K562 (cell line): ENCODE measurements around the gene CHST15. TPM values are rescaled to one million over a fixed set of nuclear protein-coding genes. Genes with fewer than 3 reads are reported as not detected.
A peak's percentile ranks its signal among the peaks of the same experiment; 100 is the strongest.

Experiments
- AFF1 ChIP-seq, 2 experiments: fragments of 450-650 bp; IDR thresholded peaks; 2 replicates each; pipeline ENCODE4 v1.6.1; 2018; ENCODE audit warnings: mild to moderate bottlenecking in 2 of 2, low read depth in 1 of 2; ENCODE audit not compliant: partially characterized antibody in 2 of 2
- CBFA2T2 ChIP-seq: fragments of 450-650 bp; conservative IDR thresholded peaks from 2 replicates; pipeline ENCODE4 v1.6.1; 2017; ENCODE audit warnings: mild to moderate bottlenecking
- CLOCK ChIP-seq: fragments of 250-450 bp; sonication (Bioruptor Pico); IDR thresholded peaks from 2 replicates; pipeline ENCODE4 v1.4.0; 2020; ENCODE audit warnings: mild to moderate bottlenecking, moderate library complexity, borderline replicate concordance
- CTCF ChIP-seq, 3 experiments: IDR thresholded peaks in 2 of 3; conservative IDR thresholded peaks in 1 of 3; 2 replicates each; pipeline ENCODE4 v1.5.1; 2011 to 2012; ENCODE audit warnings: low read length in 3 of 3, mild to moderate bottlenecking in 3 of 3, control low read depth in 2 of 3, improper control_type of control experiment in 1 of 3, inconsistent platforms in 1 of 3, low read depth in 1 of 3, mixed read lengths in 1 of 3, moderate library complexity in 1 of 3; ENCODE audit not compliant: insufficient read depth in 2 of 3
- E4F1 ChIP-seq: fragments of 250-450 bp; sonication (Bioruptor Pico); IDR thresholded peaks from 2 replicates; pipeline ENCODE4 v1.5.0; 2021; ENCODE audit warnings: mild to moderate bottlenecking, borderline replicate concordance
- NR2F6 ChIP-seq: fragments of 450-650 bp; formaldehyde crosslinking; IDR thresholded peaks from 2 replicates; pipeline ENCODE4 v1.4.0; 2020; ENCODE audit warnings: mild to moderate bottlenecking
- RAD21 ChIP-seq, 2 experiments: fragments of 250-450 bp in 1 of 2; fragments of 450-650 bp in 1 of 2; sonication (Bioruptor Pico) in 1 of 2; formaldehyde crosslinking in 1 of 2; IDR thresholded peaks in 1 of 2; conservative IDR thresholded peaks in 1 of 2; 2 replicates each; pipeline versions ENCODE4 v1.4.0 to v1.8.0; 2020 to 2022; ENCODE audit warnings: mild to moderate bottlenecking in 2 of 2, moderate library complexity in 1 of 2
- ZNF778 ChIP-seq: fragments of 450-650 bp; formaldehyde crosslinking; IDR thresholded peaks from 2 replicates; pipeline ENCODE4 v1.4.0; 2020; ENCODE audit warnings: mild to moderate bottlenecking, moderate library complexity
- polyA plus RNA-seq, 8 experiments: library from polyadenylated mRNA; depleted of rRNA in 4 of 8; stranded (reverse) in 5 of 8; unstranded in 3 of 8; fragments of >200 nt; fragmentation: Nextera tagmentation in 2 of 8; fragmentation: Illumina TruSeq in 1 of 8; extraction: Ambion mirVana in 2 of 8; extraction: Trizol in 1 of 8; gene quantifications; 2 replicates each; pipeline versions ENCODE4 v1.2.1 to v1.2.3, GENCODE V29; 2011 to 2014; ENCODE audit warnings: inconsistent platforms in 1 of 8, missing spikeins in 1 of 8
- total RNA-seq, 7 experiments: library from RNA; depleted of rRNA in 6 of 7; stranded (reverse); fragments of >200 nt in 6 of 7; fragmentation: Illumina TruSeq in 2 of 7; extraction: Trizol in 2 of 7; gene quantifications; 2 replicates each; pipeline versions ENCODE4 v1.2.1 to v1.2.3, GENCODE V29; 2011 to 2021; ENCODE audit warnings: low replicate concordance in 1 of 7

Gene CHST15
- total and polyA plus RNA-seq, 9 of the 15 experiments (the other 6 are each of a cell fraction or from before 2014, with no cell fraction given) = 0.04 to 0.16 (median 0.08) TPM

- TF ChIP-seq CLOCK (CRISPR knock-in tag) (no peak), AFF1 (IDR thresholded peaks at IDR 0.05; ENCODE audit: low read depth in 1 of 2, partially characterized antibody in 2 of 2) (no peak), CBFA2T2 (no peak), E4F1 (no peak), CTCF (IDR thresholded peaks at IDR 0.05 in 2 of 3, conservative IDR thresholded peaks at IDR 0.05 in 1 of 3; ENCODE audit: insufficient read depth in 2 of 3, low read depth in 1 of 3, low read length in 3 of 3) (peak; percentile 31 to 45 (median 39); a peak in 4 of 6 replicates), NR2F6 (CRISPR knock-in tag) (no peak), RAD21 (CRISPR knock-in tag; conservative IDR thresholded peaks at IDR 0.05 in 1 of 2, IDR thresholded peaks at IDR 0.05 in 1 of 2) (peak; percentile 38 to 51; a peak in 3 of 4 replicates), ZNF778 (CRISPR knock-in tag) (no peak)
Observed at GRCh38 chr10:124025660-124026588, 67.5 kb downstream of the CHST15 start (continued).
